Nephron (organoid): Measurements from ENCODE around the gene GJC1.

ENCODE experiments used
- H3K27ac Mint-ChIP-seq, 3 experiments: 2 replicates each; pipeline ENCODE4 v1.8.0; 2020; ENCODE audit warnings: mixed read lengths in 3 of 3, mild to moderate bottlenecking in 2 of 3, moderate library complexity in 1 of 3
- H3K27me3 Mint-ChIP-seq: 2 replicates; pipeline ENCODE4 v1.8.0; 2021; ENCODE audit warnings: low read depth, mild to moderate bottlenecking, moderate library complexity, mixed read lengths
- H3K36me3 Mint-ChIP-seq: 2 replicates; pipeline ENCODE4 v1.8.0; 2020; ENCODE audit warnings: low read depth, mixed read lengths
- H3K4me1 Mint-ChIP-seq: 2 replicates; pipeline ENCODE4 v1.8.0; 2020; ENCODE audit warnings: mixed read lengths
- H3K4me3 Mint-ChIP-seq, 3 experiments: 2 replicates each; pipeline ENCODE4 v1.8.0; 2020; ENCODE audit warnings: mild to moderate bottlenecking in 3 of 3, mixed read lengths in 3 of 3, moderate library complexity in 2 of 3
- H3K9me3 Mint-ChIP-seq: 2 replicates; pipeline ENCODE4 v1.8.0; 2020; ENCODE audit warnings: mixed read lengths
- TF ChIP-seq, protein P1 (sequence below), 3 experiments: fragments of 200-600 bp; sonication (generic); IDR thresholded peaks; one replicate each; pipeline ENCODE4 v1.5.0; 2021; ENCODE audit warnings: antibody characterized with exemption in 3 of 3; ENCODE audit not compliant: unreplicated experiment in 3 of 3

The GJC1 gene

DNA sequence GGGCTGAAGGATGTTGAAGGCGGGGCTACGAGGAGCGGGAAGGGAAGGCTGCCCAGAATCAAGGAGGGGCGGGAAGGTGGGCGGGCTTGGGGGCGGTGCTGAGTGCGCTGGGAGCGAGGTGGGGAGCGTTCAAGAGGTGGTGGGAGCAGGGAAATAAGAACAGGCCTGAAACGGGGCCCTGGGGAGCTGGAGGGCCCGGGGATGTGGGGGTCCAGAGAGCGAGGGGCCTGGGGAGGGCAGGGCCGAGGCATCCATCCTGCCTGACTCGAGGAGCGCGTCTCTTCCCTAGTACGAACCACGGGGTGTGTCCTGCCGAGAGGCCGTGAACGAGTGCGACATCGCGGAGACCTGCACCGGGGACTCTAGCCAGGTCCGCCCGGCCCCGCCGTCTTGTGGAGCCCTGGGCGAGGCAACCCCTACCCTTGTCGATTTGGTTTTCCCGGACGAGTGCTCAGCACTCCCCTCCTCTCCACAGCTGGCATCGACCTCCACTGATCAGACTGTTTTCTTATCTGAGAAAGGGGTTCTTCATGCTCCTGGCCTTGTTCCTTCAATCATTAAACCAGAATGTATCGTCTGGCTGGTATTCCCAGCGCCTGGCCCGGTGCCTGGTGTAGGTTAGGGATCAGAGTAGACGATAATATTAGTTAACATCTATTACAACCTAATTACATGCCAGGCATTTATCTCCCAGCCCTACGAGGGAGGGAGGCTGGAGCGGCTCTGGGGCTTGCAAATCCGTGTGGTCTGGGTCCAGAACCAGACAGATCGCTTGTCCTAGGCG is 54.1 kb downstream of the GJC1 start:
- Mint-ChIP-seq H3K4me1 (no peaks in the 10 kb centered on the region), H3K36me3 (no peaks in the 10 kb centered on the region), H3K27ac (no peak overlapping the region), H3K4me3 (peak overlapping the region; percentile 87 to 92 (median 91)), H3K27me3 (peaks cover 18% of the 10 kb centered on the region), H3K9me3 (no peaks in the 10 kb centered on the region)
- TF ChIP-seq, protein P1, sequence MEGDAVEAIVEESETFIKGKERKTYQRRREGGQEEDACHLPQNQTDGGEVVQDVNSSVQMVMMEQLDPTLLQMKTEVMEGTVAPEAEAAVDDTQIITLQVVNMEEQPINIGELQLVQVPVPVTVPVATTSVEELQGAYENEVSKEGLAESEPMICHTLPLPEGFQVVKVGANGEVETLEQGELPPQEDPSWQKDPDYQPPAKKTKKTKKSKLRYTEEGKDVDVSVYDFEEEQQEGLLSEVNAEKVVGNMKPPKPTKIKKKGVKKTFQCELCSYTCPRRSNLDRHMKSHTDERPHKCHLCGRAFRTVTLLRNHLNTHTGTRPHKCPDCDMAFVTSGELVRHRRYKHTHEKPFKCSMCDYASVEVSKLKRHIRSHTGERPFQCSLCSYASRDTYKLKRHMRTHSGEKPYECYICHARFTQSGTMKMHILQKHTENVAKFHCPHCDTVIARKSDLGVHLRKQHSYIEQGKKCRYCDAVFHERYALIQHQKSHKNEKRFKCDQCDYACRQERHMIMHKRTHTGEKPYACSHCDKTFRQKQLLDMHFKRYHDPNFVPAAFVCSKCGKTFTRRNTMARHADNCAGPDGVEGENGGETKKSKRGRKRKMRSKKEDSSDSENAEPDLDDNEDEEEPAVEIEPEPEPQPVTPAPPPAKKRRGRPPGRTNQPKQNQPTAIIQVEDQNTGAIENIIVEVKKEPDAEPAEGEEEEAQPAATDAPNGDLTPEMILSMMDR (IDR thresholded peaks at IDR 0.05; ENCODE audit: unreplicated experiment in 3 of 3), result no peak

DNA sequence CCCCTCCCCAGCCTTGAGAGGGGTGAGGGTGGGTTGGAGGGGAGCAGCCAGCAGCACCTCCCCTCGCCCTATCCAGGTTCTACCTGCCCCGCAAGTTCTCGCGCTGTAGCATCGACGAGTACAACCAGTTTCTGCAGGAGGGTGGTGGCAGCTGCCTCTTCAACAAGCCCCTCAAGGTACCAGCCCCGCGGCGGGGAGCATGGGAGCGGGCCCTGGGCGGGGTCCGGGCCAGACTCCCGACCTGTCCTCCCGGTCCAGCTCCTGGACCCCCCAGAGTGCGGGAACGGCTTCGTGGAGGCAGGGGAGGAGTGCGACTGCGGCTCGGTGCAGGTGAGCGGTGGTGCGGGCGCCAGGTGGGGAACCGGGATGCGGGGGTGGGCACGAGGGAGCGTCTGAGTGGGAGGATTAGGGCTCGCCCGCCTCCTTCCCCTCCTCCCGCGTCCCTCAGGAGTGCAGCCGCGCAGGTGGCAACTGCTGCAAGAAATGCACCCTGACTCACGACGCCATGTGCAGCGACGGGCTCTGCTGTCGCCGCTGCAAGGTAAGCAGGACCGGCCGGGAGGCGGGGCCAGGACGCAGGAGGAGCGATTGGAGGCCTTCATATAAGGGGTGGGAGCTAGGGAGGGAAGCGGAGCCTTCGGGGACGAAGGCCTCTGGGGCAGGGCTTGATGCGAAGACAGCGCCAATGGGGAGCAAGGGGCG is 54.8 kb downstream of the GJC1 start:
- Mint-ChIP-seq H3K4me3 (peak overlapping the region; percentile 87 to 92 (median 91)), H3K27ac (peak overlapping the region in 1 of 3 experiments; percentile 54), H3K4me1 (peaks cover 4% of the 10 kb centered on the region), H3K36me3 (no peaks in the 10 kb centered on the region), H3K27me3 (peaks cover 18% of the 10 kb centered on the region), H3K9me3 (no peaks in the 10 kb centered on the region)
- TF ChIP-seq, protein P1 (IDR thresholded peaks at IDR 0.05; ENCODE audit: unreplicated experiment in 3 of 3), result peak in 1 of 3 experiments; percentile 43

DNA sequence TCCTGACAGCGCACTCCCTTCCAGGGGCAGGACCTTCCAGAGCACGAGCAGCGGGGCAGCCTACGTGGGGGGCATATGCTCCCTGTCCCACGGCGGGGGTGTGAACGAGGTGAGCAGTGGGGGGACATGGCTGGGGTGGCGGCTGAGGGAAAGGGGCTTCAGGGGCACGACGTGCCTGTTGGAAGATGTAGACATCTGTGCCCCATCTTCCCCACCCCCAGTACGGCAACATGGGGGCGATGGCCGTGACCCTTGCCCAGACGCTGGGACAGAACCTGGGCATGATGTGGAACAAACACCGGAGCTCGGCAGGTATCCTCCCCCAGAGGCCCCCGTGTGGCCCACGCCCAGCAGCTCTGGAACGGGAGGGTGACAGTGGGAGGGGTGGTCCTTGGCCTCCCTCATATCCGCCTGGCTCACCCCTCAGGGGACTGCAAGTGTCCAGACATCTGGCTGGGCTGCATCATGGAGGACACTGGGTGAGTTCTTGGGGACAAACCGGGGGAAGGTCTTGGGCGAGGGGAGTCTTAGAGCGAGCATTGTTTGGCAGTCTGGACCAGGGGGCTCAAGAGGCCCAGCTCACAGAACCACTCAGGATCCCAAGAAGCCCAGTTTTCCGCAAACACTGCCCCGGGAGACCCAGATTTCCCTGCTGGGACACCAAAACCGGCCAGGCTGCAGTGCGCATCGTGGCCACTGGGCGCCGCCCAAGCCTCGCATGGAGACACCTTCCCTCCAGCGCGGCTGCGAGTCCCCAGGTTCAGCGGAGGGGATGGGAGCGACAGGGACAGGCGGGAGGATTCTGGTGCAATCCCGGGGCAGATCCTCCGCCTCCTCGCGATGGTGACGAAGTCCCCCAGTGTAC is 55.6 kb downstream of the GJC1 start:
- Mint-ChIP-seq H3K36me3 (no peaks in the 10 kb centered on the region), H3K4me1 (peaks cover 5% of the 10 kb centered on the region), H3K27me3 (peaks cover 18% of the 10 kb centered on the region), H3K9me3 (no peaks in the 10 kb centered on the region), H3K27ac (peak overlapping the region in 1 of 3 experiments; percentile 54), H3K4me3 (peak overlapping the region; percentile 87 to 92 (median 91))
- TF ChIP-seq, protein P1 (IDR thresholded peaks at IDR 0.05; ENCODE audit: unreplicated experiment in 3 of 3), result peak; percentile 96 to 99 (median 98)

DNA sequence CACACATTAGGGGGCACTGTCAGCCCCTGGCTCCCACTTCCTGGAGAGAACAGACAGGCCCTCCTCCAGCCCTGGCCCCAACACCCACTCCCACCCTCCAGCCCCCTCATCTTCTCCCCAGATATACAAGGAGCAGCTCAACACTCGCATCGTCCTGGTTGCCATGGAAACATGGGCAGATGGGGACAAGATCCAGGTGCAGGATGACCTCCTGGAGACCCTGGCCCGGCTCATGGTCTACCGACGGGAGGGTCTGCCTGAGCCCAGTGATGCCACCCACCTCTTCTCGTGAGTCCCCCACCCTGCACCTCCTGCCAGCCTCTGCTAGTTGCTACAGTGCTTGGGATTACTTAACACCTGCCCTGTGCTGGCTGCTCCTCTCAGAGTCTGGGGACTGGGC is 56.9 kb downstream of the GJC1 start:
- Mint-ChIP-seq H3K36me3 (no peaks in the 10 kb centered on the region), H3K27ac (no peak overlapping the region), H3K27me3 (peaks cover 18% of the 10 kb centered on the region), H3K4me1 (peaks cover 5% of the 10 kb centered on the region), H3K4me3 (peak overlapping the region in 1 of 3 experiments; percentile 16), H3K9me3 (no peaks in the 10 kb centered on the region)
- TF ChIP-seq, protein P1 (IDR thresholded peaks at IDR 0.05; ENCODE audit: unreplicated experiment in 3 of 3), result no peak

DNA sequence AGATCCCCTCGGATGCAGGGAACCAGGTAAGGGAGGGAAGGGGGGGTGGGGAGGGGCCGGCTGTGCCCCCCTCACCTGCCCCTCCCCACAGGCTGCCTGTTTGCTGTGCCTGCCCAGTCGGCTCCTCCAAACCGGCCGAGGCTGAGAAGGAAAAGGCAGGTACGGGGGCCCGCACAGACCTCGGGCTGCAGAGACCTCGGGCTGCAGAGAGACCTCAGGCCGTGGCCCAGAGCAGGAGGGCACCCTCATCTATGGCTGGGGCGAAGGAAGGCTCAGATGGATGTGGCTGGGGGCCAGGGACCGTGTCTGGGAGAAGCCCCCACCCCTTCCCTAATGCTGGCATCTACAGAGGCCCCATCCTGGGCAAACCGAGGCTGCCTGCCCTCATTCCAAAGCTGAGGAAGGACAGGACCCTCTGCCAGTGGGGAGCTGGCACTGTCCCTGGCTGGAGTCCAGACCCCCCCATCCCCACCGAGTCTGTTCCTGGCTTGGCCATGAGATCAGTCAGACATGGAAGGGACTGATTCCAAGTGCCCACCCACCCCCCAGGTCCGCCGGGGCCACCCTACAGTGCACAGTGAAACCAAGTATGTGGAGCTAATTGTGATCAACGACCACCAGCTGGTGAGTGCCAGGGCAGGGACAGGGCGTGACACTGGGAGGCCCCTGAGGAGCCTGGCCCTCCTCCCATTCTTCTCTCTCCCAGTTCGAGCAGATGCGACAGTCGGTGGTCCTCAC is 57.6 kb downstream of the GJC1 start:
- Mint-ChIP-seq H3K4me1 (peaks cover 5% of the 10 kb centered on the region), H3K36me3 (no peaks in the 10 kb centered on the region), H3K27ac (no peak overlapping the region), H3K9me3 (no peaks in the 10 kb centered on the region), H3K4me3 (no peak overlapping the region), H3K27me3 (peaks cover 18% of the 10 kb centered on the region)
- TF ChIP-seq, protein P1 (IDR thresholded peaks at IDR 0.05; ENCODE audit: unreplicated experiment in 3 of 3), result no peak
